NCI-H2196 (cell line): ENCODE results near the gene ZNF385B.

ENCODE experiments used
- DNase-seq: peaks from one replicate; lab custom pipeline; 2025; ENCODE audit not compliant: unreplicated experiment; lab: John Stamatoyannopoulos, UW

Gene ZNF385B

DNA sequence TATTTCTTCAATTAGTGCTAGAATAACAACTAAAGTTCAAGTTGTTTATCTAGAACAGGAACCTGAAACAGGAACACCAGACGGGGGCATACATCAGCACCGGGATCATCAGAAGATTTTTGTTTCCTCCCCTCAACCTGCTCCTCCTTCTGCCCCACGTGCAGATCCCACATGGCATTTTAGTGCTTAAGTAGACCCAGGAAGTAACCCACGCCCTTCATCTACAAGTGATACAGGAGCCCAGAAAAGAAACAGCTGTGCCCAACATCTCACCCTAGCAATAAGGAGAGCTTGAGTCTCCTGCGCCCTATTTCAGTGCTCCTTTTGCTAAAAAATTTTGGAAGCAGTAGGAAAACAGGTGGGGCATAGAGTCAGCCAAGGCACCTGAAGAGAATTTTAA lies 5.2 kb downstream of the ZNF385B start:
- DNase-seq = no peak

DNA sequence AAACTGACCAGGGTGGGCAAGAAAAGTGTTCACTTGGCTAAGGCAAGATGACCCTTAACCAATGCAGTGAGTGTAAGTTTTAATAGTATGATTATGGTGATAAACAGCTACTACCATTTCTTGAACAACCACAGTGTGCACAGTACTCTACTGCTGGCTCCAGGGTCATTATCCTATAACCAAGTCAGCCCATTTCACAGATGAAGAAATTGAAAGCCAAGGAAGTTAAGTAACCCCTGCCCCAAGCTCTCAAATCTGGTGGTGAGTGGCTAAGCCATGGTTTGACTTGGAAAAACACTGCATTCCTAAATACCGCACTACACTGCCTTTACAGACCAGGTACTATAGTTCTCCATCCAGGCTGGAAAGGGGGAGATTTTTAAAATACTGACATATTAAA lies 5.7 kb downstream of the ZNF385B start:
- DNase-seq = no peak

DNA sequence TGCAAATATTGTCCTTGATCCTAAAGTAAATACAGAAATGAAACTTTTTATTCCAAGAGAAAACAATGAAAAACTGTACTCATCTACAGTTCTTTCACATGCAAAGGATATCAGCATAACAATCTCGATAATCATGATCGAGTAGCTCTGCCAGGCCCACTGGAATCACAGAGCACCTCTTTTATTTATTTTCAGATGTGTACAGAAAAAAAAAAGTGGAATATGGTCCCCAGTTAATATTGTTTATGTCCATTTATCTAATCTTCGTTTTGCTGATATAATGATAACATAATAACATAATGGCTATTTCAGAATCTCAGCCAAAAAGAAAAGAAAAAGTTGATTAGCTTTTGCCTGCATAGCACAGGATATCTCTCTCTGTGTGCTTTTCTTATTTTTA lies 6.5 kb downstream of the ZNF385B start:
- no peak for DNase-seq

DNA sequence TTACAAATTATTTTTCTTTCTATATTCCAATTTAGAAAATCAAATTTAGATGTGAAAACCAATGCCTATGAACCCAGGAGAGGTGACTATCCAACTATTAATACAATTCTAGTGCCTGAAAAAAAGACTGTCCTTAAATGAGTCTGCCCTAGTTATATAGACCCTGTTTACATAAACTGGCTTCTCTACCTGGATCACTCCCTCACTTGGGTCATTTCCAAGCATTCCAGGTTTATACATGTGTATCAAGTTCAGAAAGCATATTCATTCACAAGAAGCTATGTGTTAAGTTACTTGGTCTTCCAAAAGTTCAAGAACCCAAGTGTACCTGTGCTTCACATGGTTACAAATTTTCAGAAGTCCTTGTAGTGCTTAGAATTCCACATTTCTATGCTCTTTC lies 8.3 kb downstream of the ZNF385B start:
- DNase-seq = no peak

DNA sequence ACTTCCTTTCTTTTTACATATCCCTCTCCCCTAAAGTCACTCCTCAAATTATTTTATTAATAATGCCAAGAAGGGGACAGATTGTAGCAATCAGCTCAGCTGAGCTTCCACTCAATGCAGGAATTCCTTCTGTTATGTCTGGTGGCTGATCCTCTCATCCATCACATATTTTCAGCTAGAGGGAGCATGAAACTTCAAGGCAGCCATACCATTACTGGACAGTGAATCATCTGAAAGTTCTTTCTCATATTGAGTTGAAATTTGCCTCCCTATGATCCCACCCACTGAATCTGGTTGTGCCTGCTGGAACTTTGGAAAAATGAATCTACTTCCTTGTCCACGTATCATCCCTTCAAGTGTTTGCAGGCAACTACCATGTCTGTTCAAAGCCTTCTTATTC lies 11.2 kb downstream of the ZNF385B start:
- DNase-seq = no peak

DNA sequence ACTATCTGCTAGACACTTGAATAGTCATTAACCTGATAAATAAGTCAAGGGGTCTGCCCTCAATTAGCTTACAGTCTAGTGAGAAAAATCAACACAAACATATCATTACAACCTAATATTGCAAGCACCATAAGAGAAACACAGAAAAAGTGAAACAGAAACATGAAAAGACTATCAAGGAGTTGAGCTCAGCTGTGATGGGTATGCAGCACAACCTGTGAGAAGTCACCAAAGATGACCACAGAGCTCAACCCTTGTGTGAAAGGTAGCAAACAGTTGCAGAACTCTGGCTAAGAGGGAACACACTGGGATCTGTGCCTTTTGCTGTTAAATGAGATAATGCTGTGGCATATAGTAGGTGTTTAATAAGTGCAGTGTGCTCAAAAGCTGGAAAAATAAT lies 11.7 kb downstream of the ZNF385B start:
- DNase-seq = no peak

DNA sequence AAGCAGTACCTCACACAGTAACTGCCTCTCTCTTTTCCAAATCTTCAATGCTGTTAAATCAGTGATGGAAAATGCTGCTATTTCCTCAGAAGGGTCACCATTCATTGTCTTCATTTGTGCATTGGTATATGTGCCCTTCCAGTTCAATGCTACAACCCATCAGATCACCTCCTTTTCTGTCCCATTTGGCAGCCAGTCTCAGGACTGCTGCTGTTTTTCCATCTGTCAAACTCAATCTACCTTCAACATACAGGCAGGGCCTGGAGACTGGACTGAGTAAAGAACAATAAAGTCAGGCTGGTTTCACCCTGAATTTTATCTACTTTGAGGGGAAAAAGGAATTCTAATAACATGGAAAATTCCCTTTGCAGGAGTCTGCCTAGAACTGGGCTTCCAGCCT lies 17.9 kb downstream of the ZNF385B start:
- DNase-seq = no peak

DNA sequence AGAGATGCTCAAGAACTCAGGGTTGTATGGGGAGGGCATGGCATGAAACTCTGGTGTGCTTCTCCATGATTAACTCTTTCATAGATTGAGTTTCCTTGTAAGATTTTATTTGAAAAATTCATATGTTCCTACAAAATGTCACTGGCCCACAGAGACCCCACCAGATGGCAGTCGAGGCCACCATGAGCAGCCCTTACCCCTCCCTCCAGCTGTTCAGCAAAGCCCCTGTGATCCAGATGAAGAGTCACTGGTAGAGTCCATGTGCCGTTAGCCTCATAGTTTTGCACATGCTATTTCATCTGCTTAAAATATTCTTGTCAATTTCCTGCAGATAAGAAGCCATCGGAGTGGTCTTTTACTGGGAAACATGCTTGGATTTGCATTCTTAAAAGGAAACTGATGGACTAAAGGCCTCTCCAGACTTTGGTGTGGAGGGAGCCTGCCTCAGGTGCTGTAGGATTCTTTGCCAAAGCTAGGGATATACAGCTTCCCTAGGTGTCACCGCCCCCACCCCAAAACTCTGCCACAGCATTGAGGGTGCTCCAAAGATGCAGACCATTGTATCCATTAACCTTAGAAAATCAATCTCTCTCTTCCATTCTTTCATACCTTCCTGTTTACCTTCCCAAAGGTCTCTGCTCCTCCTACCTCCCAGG lies 18.8 kb downstream of the ZNF385B start:
- peak; percentile 18 for DNase-seq

DNA sequence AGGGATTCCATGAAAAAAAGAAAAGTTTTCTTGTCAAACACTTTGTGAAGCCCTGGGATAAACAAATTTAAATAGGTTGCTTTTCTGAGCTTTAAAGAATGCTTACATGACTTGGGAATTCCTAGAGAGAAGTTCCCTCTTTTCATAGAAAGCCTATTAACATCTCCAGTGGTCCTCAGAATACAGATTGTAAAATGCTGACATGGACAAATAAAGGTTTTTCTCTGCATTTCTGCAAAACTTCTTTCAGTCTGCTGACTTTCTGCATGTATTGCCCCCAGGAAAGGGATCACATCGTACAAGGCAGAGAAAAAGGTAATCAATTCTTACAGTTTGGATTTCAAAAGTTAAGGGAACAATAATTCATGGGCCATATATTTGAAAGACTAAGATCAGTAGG lies 20.6 kb downstream of the ZNF385B start:
- DNase-seq = no peak

DNA sequence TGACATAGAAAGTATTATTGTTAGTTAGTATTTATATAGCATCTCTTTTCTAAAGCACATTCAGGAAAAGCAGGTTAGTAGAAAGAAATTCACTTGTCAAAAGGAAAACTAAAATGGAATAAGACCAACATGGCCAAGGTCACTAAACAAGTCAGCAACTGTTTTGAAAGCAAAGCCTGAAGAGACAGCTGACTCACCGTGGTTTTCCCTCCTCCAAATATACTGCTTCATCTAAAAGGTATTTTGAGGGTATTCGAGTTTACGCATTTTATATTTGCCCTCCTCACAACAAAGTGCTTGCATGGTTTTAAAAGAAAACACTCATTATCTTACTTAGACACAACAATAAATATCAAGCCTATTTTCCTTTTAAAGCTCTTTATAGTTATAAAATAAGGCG lies 24.0 kb downstream of the ZNF385B start:
- DNase-seq = no peak

DNA sequence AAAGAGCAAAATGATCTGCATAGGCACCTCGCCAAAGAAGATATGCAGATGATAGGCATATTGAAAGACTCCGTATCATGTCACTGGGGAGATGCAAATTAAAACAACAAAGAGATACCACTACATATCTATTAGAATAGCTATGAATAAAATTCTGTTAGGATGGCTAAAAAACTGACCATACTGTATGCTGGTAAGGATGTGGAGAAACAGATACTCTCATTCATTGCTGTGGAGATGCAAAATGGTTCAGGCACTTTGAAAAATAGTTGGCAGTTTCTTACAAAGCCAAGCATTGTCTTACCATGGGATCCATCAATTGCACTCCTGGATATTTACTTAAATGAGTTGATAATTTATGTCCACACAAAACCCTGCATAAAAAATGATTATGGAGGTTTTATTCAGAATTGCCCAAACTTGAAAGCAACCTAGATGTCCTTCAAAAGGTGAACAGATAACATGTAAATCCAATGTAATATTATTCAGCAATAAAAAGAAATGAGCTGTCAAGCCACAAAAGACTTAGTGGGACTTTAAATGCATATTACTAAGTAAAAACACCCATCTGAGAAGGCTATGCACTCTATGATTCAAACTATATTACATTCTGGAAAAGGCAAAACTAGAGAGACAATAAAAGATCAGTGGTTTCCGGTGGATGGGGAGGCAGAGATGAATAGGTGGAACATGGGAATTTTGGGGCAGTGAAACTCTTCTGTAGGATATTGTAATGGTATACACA lies 31.2 kb downstream of the ZNF385B start:
- DNase-seq = no peak

DNA sequence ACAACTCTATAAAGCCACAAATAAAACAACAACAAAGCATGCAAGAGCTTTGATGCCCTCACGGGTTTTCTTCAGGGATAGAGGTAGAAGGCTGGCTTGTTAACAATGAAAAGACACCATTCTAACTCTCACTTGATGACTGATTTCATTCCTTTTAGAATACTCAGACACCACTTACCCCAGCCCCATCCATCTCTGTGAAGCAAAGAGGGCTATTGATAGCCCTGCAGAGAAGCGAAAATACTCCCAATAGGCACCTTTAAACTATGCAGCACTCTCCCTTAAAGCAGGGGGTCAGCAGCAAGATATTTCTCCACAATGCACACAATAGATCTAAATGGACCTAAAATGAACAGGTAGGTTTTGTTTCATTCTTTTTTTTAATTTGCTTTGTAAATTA lies 35.1 kb downstream of the ZNF385B start:
- DNase-seq = no peak

DNA sequence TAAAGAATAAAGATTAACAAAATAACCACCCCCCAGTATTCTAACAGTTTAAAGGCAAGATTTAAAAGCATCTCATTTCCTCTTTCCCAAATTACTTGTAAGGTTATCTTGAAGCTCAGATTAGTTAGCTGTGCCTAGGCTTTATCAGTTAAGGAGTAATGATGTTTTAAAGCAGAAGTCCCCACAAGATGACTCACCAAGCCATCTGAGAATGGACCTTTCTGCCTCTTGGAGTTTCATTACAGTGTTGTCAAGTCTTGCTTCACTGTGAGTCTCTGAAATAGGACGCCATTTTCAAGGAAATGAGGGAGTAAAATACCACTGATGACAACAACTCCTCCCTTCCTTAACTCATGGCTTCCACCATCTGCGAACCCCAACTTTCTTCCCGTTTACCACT lies 35.9 kb downstream of the ZNF385B start:
- no peak for DNase-seq

DNA sequence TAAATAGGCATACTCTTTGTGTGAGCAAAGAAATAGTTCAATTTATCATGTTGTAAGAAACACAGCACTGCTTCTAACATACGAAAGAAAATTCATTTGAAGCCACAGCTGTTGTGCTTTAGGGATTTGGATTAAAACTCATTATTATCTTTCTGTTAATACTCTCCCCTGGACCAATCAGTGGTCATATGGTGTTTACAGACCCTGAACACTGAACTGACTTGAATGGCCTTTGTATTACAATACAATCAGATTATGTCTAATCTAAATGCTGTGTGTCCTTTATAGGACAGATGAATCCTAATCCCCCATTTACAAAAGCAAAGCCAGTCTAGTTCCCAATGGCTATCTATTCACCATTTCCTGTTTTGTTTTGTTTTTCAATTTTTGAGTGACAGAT lies 36.5 kb downstream of the ZNF385B start:
- no peak for DNase-seq

DNA sequence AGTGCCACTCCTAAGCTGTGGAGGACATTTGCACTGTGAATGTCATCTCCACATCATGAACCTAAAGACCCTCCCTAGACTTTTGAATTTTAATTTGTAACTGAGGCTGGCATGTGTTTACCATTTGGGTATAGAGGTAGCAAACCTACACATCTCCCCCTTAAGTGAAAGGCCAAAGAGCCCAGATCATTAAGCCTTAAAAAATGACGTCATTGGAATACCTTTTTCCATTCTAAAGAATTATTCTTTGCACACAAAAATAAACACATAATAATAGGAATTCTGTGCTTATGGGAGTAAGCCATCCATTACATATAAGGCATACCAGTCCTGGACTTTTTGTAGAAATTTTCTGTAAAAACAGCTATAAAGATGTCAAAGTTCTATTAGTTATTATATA lies 38.9 kb downstream of the ZNF385B start:
- no peak for DNase-seq

DNA sequence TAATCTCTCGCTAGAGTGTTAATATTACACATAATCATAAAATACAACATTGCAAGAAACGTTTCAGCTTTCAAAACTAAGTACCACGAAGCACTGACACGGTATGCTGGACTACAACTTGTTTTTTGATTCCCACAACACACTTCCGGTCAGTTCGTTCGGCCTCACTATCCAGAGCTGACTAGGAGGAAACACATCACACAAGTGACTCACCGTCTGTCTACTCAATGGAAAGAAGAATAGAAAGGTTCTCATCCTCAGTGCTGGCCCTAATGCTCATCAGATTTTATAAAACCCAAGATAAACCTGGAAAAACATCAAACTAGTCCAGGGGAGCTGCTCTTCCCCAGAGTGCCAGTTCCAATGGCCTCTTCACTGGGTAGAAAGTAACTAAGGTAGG lies 42.9 kb downstream of the ZNF385B start:
- no peak for DNase-seq

DNA sequence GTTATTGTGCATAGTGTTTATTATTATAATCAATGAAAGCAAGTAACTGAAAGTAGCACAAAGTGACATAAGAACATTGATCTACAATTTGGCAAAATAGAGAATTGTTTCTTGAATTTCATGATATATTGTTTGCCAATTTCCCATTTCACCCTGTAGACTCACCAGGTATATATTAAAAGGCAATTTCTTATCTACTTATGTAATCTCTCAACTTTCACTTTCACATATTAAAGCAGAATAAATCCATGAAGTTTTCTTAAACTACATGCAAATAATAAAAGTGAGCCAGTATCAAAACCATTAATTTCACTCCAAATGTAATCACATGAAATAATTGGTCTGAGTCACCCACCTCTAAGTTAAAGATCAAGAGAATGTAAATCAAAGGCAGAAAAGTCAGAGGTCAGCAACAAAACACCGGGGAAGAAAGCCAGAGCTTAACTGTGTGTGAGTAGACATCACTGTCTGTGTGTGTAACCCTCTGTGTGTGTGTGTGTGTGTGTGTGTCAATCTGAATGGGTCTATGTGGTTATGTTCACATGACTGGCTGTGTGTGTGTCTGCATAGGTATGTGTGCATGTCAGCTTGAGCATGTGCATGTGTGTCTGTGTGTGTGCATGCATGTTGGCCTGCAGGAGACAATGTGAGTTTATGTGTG lies 44.1 kb downstream of the ZNF385B start:
- DNase-seq = no peak

DNA sequence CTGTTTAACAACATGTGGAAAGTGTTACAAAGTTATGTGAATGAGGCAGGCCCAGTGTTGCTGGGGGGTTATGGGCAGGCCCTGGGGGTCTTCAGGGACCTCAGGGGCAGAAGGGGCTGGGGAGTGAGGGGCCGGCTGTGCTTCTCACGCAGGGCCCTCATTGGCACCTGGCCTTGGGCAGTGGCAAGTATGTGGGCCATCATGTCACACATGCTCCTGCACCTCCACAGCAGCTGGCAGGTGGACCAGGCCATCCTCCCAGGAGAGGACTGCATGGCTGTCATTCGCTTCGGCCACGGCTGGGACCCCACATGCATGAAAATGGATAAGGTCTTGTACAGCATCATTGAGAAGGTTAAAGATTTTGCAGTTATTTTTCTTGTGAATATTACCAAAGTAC lies 47.4 kb downstream of the ZNF385B start:
- no peak for DNase-seq

DNA sequence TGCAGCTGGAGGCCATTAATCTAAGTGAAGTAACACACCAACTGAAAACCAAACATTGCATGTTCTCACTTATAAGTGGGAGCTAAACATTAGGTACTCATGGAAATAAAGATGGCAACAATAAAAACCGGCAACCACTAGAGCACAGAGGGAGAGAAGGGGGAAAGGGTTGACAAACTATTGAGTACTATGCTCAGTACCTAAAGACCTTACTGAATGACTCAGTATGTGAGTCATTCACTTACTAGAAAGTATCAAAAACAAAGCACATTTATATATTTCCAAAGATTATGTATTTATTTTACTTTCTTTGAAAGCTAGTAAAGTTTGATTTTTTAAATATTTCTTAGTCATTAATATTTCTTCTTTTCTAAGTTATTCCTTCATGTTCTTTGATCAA lies 48.9 kb downstream of the ZNF385B start:
- DNase-seq = no peak

DNA sequence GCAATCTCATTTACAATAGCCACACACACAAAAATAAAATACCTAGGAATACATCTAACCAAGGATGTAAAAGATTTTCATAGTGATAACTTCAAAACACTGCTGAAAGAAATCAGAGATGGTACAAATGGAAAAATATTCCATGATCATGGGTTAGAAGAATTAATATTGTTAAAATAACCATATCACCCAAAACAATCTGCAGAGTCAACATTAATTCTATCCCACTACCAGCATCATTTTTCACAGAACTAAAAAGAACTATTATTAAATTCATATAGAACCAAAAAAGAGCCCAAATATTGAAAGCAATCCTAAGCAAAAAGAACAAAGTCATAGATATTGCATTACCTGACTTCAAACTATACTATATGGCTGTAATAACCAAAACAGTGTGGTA lies 50.4 kb downstream of the ZNF385B start:
- DNase-seq = no peak

DNA sequence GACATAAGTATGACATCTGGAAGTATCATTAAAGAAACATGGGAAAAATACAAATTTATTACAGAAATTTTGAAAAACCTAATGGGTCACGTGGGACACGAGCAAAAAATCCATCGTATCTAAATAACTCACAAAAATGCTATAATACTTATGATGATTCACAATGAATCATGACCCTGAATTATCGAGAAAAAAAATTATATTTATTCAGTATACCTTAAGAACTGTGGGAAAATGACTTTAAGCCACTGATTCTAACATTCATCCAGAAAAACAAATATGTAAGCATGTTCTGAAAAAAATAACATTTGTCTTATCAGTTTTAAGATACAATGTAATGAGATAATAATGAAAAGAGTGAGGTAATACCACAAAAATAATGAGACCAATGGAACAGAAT lies 51.8 kb downstream of the ZNF385B start:
- no peak for DNase-seq

DNA sequence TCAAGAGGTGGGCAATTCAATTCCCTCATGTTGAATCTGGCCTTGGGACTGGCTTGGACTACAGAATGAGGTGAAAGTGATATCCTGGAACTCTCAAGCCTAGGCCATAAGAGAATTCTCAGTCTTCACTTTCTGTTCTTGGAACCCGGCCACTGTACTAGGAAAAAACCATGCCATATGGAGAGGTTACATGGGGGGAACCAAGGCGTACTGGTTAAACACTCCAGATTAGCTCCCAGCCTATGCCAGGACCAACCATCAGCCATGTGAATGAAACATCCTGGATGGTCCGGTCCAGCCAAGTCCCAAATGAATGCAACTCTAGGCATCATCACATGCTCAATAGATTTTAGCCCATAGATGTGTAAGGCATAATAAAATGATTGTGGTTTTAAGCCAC lies 56.4 kb downstream of the ZNF385B start:
- DNase-seq = no peak

DNA sequence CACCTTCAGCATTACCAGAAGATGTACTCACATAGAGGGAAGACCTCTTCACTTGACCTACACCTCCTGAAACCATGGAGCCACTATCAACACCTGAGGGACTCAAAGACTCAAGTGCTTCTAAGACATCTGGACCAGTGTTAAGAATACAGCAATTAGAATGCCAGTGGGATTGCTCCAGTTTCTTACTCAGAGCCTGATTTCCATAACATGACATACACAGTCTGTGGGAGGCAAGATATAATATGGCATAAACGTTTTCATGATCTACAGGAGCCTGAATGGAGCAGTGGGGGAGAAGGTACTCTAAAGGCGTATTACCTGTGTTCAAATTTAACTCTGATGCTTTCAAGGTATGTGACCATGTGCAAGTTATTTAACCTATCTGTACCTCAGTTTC lies 57.2 kb downstream of the ZNF385B start:
- no peak for DNase-seq
